Natural killer cell (primary cell): Measurements from ENCODE around the gene PCLO. TPM values are rescaled to one million over a fixed set of nuclear protein-coding genes. Genes with fewer than 3 reads are reported as not detected.

Experiments used
- ATAC-seq, 3 donors: fragments of 150-1000 bp in 2 of 3; fragments of 200-7000 bp in 1 of 3; cut with Tn5 transposase; 1 replicate in 1 of 3; 2 replicates in 2 of 3; pipeline ENCODE4 v1.10.0; 2021; ENCODE audit warnings: mild to moderate bottlenecking in 2 of 3, moderate library complexity in 2 of 3
- DNase-seq, 2 donors: peaks; one replicate each; pipeline versions ENCODE4 v3.0.0 to v3.0.0-alpha.2; 2013 to 2021; ENCODE audit warnings: mixed read lengths in 1 of 2
- H3K27ac ChIP-seq: one replicate; pipeline ENCODE4 v1.5.1; 2013; ENCODE audit warnings: mild to moderate bottlenecking, low read length
- H3K27me3 ChIP-seq: one replicate; pipeline ENCODE4 v1.6.1; 2013; ENCODE audit warnings: low read length; ENCODE audit not compliant: control insufficient read depth, insufficient read depth
- H3K36me3 ChIP-seq: one replicate; pipeline ENCODE4 v1.6.1; 2013; ENCODE audit warnings: low read length; ENCODE audit not compliant: control insufficient read depth, insufficient read depth
- H3K4me1 ChIP-seq: one replicate; pipeline ENCODE4 v1.6.1; 2013; ENCODE audit warnings: low read length; ENCODE audit not compliant: control insufficient read depth, insufficient read depth
- H3K4me3 ChIP-seq: one replicate; pipeline ENCODE4 v1.5.1; 2013; ENCODE audit warnings: low read length
- H3K9me3 ChIP-seq: one replicate; pipeline ENCODE4 v1.6.1; 2013; ENCODE audit warnings: low read length; ENCODE audit not compliant: control insufficient read depth, insufficient read depth
- H3K27ac Mint-ChIP-seq, 2 donors: one replicate each; pipeline ENCODE4 v1.8.0; 2022; ENCODE audit warnings: mild to moderate bottlenecking in 2 of 2, mixed read lengths in 2 of 2, moderate library complexity in 1 of 2
- H3K27me3 Mint-ChIP-seq, 2 donors: one replicate each; pipeline ENCODE4 v1.8.0; 2022; ENCODE audit warnings: low read depth in 2 of 2, mixed read lengths in 2 of 2
- H3K36me3 Mint-ChIP-seq: one replicate; pipeline ENCODE4 v1.8.0; 2022; ENCODE audit warnings: mixed read lengths
- H3K4me1 Mint-ChIP-seq, 2 donors: one replicate each; pipeline ENCODE4 v1.8.0; 2022; ENCODE audit warnings: mixed read lengths in 2 of 2
- H3K4me3 Mint-ChIP-seq: one replicate; pipeline ENCODE4 v1.8.0; 2022; ENCODE audit warnings: mild to moderate bottlenecking, moderate library complexity, mixed read lengths
- H3K9me3 Mint-ChIP-seq, 2 donors: one replicate each; pipeline ENCODE4 v1.8.0; 2022; ENCODE audit warnings: mixed read lengths in 2 of 2
- CTCF ChIP-seq: fragments of 200-600 bp; IDR thresholded peaks from one replicate; pipeline ENCODE4 v1.8.0; 2022; ENCODE audit warnings: antibody characterized with exemption
- WGBS: methylation state at CpG from one replicate; pipeline ENCODE4 v1.1.7; 2013; ENCODE audit warnings: missing lambda C conversion rate; ENCODE audit not compliant: insufficient coverage; 5-methylcytosine and 5-hydroxymethylcytosine counted together
- intact Hi-C: fragments of 100-400 bp; cut with micrococcal nuclease; formaldehyde crosslinking; loops from one replicate; pipeline ENCODE4 v1.14.2; 2022
- total RNA-seq, 4 donors: library from RNA; stranded (reverse); fragments of 120-200 nt in 1 of 4; gene quantifications; one replicate each; pipeline versions ENCODE4 v1.2.3 to v1.2.4, GENCODE V29; 2013 to 2022

The PCLO gene
- total RNA-seq, 3 donors from 2014 or later (not counting 1 experiment from before 2014, with no cell fraction given) = not detected

GRCh38 chr7:82808633-82809032, 354.1 kb downstream of the PCLO start:
- ATAC-seq = no peak

GRCh38 chr7:82805527-82805960, 357.1 kb downstream of the PCLO start:
- H3K9me3 ChIP-seq = no peaks in the 10 kb centered on the region
- no peaks in the 10 kb centered on the region for H3K4me1 Mint-ChIP-seq

More at GRCh38 chr7:82808633-82809032, 354.1 kb downstream of the PCLO start:
- H3K27me3 ChIP-seq = no peaks in the 10 kb centered on the region
- no peaks in the 10 kb centered on the region for H3K4me1 ChIP-seq
- no peak overlapping the region for H3K4me3 ChIP-seq
- Mint-ChIP-seq H3K4me1 (no peaks in the 10 kb centered on the region), H3K4me3 (no peak overlapping the region), H3K36me3 (no peaks in the 10 kb centered on the region), H3K27me3 (no peaks in the 10 kb centered on the region), H3K27ac (no peak overlapping the region), H3K9me3 (peaks cover 5% of the 10 kb centered on the region in 2 donors)
- no peaks in the 10 kb centered on the region for H3K36me3 ChIP-seq
- DNase-seq = no peak
- no peak for TF ChIP-seq CTCF
- H3K27ac ChIP-seq = no peak overlapping the region
- H3K9me3 ChIP-seq = no peaks in the 10 kb centered on the region
- 75% methylated on average over 1 of the region's 2 CpGs for WGBS
- intact Hi-C loops = no loop called here

GRCh38 chr7:82803411-82803810, 359.3 kb downstream of the PCLO start:
- Mint-ChIP-seq H3K27ac (no peak overlapping the region), H3K27me3 (no peaks in the 10 kb centered on the region), H3K36me3 (no peaks in the 10 kb centered on the region), H3K4me3 (no peak overlapping the region), H3K9me3 (peaks cover 3% of the 10 kb centered on the region in 2 donors), H3K4me1 (no peaks in the 10 kb centered on the region)
- DNase-seq (no peak), ATAC-seq (no peak)
- Histone ChIP-seq H3K27me3 (no peaks in the 10 kb centered on the region), H3K27ac (no peak overlapping the region), H3K4me3 (no peak overlapping the region), H3K9me3 (no peaks in the 10 kb centered on the region), H3K36me3 (no peaks in the 10 kb centered on the region), H3K4me1 (no peaks in the 10 kb centered on the region)
- intact Hi-C loops = no loop called here
- TF ChIP-seq CTCF = no peak
- WGBS = no CpG with 5 or more reads among the region's 2 CpGs

More at GRCh38 chr7:82805527-82805960, 357.1 kb downstream of the PCLO start:
- Histone ChIP-seq H3K36me3 (no peaks in the 10 kb centered on the region), H3K4me1 (no peaks in the 10 kb centered on the region), H3K27ac (no peak overlapping the region), H3K4me3 (no peak overlapping the region), H3K27me3 (no peaks in the 10 kb centered on the region)
- ATAC-seq (no peak), DNase-seq (no peak)
- Mint-ChIP-seq H3K4me3 (no peak overlapping the region), H3K36me3 (no peaks in the 10 kb centered on the region), H3K27ac (no peak overlapping the region), H3K27me3 (no peaks in the 10 kb centered on the region), H3K9me3 (peaks cover 2 to 4% of the 10 kb centered on the region in 2 donors)
- 69% methylated on average over 3 of the region's 5 CpGs for WGBS
- TF ChIP-seq CTCF = no peak
- intact Hi-C loops = no loop called here
